GM18498 (cell line): Measurements from ENCODE around the gene PATE4.
"Not testable (repeated sequence)": the region's sequence is repeated elsewhere in the genome, so short reads cannot be mapped to it uniquely, and the experiment has no call there.

ENCODE experiments used
- ATAC-seq: cut with Tn5 transposase; IDR thresholded peaks from one replicate; pipeline ENCODE4 v1.9.1; 2021; ENCODE audit warnings: mild to moderate bottlenecking, moderate library complexity; ENCODE audit not compliant: unreplicated experiment

The PATE4 gene, protein sequence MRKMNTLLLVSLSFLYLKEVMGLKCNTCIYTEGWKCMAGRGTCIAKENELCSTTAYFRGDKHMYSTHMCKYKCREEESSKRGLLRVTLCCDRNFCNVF

DNA sequence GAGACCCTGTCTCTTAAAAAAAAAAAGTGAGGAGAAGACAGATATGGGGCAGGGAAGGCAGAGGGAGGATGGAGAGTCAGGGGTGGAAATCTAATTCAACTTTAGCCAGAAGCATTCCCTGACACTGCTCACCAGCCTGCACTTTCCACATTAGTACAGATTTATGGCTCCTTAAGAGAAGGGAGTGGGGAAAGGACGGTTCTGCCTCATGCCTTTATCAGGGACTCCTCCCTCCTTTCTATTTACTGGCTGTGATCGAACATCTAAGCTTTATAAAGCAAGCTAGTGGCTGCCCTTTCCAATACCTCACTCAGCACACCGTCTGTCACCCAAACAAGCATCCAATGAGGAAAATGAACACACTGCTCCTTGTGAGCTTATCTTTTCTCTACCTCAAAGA is at the start of gene PATE4:
PATE4 (plus strand) TSS at position 301 of the 400 bp plus-strand sequence; CDS start at position 345, 44 bp downstream.
- ATAC-seq, result no peak

DNA sequence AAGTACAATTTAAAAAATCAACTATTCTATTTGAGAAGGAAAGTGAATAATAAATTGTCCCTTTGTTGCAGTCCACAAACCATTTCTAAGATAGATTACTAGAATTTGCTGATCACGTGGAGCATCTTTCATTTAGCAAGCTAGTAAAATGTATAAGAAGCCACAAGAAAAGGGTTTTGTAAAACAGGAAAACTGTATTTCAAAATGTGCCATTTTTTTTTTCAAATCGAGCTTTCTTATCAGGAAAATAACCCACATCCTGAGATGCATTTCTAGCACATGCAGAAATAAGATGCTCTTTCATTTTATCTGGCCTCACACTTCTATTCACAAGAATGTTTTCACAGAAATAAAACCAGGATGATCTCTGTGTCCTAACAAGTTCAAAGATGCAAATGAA is 48.4 kb upstream of the PATE4 start:
- ATAC-seq, result no peak

DNA sequence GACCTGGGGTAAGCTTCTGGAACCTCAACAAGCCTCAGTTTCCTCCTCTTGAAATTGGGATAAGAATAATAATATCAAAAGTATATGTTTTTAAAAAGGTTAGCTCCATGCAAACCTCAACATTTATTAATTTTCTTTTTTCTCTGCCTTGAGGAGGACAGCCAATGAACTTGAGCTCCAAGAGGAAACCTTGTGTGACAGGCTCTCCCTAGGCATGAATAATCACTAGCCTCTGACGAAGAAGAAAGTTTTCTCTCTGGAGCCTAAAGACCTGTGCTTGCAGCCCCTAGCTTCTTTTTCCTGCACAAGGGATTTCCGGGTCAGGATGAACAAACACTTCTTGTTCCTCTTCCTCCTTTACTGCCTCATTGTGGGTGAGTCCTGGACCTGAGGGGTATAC is 45.3 kb upstream of the PATE4 start, which contains the start of gene PATE3:
PATE3 (plus strand) TSS at position 301 of the 400 bp plus-strand sequence; CDS start at position 326, 25 bp downstream.
- no peak for ATAC-seq

DNA sequence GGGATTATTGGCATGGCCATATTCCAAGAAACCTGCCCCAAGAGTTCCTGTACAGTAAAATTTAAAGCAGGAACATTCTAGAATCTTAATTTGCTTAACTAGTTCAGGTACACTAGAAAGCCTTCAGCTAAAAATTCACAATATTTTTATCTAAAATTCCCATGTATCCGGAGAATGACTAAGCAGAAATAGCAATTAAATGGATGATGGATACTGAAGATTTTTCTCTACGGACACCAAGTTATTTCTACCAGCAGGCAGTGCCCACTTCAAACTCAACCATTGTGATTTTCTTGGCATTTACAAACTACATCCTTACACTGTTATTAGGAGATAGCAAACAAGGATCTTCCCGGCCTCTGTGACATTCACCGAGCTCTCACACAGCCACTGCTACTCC is 42.3 kb upstream of the PATE4 start:
- ATAC-seq, result no peak

DNA sequence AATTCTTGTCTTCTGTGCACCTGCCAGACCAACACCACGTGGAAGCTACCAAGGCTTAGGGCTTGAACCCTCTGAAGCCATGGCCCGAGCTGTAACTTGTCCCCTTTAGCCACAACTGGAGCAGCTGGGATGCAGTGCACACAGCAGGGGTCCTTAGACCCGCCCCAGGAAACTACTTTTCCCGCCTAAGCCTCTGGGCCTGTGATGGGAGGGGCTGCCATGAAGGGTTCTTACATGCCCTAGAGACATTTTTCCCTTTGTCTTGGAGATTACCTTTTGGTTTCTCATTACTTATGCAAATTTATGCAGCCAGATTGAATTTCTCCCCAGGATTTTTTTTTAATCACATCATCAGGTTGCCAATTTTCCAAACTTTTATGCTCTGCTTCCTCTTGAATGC is 35.5 kb upstream of the PATE4 start:
- no peak for ATAC-seq

DNA sequence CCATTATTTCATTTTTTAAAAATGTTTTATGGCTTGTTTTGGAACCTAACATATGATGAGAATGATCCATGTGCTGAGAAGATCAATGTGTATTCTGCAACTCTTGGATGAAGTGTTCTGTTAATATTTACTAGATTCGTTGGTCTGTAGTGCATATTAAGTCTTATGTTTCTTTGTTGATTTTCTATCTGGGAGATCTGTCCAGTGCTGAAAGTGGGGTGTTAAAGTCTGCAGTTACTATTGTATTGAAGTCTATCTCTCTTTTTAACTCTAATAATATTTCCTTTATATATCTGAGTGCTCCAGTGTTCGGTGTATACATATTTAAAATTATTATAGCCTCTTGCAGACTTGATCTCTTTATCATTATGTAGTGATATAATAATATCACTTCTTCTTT is 33.3 kb upstream of the PATE4 start:
- ATAC-seq, result no peak

DNA sequence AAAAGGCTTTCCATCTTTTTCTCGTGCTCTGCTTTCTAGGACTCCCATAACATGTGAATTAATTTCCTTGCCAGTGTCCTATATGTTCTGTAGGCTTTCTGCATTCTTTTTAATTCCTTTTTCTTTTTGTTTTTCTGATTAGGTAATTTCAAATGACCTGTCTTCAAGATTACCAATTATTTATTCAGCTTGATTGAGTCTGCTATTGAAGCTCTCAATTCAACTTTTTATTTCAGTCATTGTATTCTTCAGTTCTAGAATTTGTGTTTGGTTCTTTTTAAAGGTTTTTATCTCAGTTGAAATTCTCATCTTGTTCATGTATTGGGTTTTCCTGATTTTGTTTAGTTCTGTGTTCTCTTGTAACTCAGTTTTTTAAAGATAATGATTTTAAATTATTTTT is 30.7 kb upstream of the PATE4 start:
- no peak for ATAC-seq

DNA sequence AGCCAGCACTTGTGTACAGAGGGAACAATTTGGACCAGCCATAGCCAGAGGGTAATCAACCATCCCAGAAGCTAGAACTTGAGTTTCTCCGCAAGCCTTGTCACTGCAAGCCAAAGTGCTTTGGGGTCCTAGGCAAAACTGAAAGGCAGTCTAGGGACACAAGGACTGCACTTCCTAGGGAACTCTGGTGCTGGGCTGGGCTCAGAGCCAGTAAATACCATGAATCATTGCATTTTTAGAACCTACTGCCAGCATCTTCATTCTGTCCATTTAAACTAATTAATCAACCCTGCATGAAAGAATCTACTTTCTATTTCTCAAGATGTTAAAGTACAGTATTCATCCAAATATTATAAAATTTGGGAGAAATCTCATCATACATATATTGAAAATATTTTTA is 25.2 kb upstream of the PATE4 start:
- no peak for ATAC-seq

DNA sequence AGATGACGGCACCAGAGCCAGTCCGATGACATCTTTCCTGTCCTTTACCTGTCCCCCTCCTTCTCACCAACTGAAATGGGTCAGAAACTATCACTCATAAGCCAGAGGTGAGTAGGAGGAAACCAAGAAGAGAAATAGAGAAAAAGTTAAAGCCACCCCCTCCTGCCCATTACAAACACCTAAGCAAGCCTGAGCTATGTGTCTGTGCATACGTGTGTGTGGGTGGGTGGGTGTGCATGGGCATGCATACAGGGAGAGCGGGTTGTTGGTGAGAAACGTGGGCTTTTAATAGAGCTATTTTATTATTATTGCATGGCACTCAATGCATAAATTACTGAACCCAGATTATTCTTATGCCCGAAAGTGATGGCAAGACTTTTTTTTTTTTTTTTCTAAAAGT is 2.6 kb downstream of the PATE4 start:
- ATAC-seq, result no peak

DNA sequence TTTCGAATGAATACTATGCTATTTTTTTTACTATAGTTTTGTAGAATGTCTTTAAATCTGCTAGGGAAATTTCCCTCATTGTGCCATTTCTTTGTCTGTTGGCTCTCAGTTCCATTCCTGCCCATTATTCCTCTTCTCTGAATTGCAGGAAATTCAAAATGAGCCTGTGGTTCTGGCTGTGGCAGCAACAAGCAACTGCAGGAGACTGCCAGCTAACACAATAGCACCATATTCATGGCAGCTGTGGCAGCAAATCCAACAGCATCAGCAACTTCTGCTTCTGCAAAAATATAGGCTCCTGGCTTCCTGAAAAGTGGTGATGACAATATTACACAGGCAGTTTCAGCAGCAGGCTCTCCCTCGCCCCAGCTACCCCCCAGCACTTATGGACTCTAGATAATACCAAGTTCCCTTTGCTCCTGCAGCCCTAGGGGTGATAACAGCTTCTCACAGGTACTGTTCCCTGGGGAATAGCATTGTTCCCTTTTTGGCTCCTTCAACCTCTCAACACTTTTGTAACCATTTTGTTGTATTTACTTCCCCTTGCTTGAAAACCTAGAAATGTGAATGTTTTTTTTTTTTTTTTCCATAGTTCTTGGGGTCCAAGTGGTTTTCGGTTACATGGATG is 9.3 kb downstream of the PATE4 start:
- ATAC-seq, result no peak

DNA sequence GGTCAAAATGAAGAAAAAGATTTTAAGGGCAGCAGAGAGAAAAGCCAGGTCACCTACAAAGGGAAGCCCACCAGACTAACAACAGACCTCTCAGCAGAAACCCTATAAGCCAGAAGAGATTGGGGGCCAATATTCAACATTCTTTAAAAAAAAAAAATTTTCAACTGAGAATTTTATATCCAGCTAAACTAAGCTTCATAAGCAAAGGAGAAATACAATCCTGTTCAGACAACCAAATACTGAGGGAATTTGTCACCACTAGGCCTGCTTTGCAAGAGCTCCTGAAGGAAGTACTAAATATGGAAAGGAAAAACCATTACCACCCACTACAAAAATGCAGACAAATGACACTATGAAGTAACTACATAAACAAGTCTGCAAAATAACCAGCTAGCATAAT is 13.1 kb downstream of the PATE4 start:
- ATAC-seq, result no peak

DNA sequence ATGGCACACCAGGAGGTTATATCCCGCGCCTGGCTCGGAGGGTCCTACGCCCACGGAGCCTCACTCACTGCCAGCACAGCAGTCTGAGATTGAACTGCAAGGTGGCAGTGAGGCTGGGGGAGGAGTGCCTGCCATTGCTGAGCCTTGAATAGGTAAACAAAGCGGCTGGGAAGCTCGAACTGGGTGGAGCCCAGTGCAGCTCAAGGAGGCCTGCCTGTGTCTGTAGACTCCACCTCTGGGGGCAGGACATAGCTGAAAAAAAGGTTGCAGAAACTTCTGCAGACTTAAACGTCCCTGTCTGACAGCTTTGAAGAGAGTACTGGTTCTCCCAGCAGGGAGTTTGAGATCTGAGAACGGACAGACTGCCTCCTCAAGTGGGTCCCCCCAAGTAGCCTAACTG is 24.6 kb downstream of the PATE4 start:
- ATAC-seq, result not testable (repeated sequence)

DNA sequence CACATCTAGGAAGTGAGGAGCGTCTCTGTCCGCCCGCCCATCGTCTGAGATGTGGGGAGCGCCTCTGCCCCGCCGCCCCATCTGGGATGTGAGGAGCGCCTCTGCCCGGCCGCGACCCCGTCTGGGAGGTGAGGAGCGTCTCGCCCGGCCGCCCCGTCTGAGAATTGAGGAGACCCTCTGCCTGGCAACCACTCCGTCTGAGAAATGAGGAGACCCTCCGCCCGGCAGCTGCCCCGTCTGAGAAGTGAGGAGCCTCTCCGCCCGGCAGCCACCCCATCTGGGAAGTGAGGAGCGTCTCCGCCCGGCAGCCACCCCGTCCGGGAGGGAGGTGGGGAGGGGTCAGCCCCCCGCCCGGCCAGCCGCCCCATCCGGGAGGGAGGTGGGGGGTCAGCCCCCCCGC is 29.7 kb downstream of the PATE4 start:
- not testable (repeated sequence) for ATAC-seq

DNA sequence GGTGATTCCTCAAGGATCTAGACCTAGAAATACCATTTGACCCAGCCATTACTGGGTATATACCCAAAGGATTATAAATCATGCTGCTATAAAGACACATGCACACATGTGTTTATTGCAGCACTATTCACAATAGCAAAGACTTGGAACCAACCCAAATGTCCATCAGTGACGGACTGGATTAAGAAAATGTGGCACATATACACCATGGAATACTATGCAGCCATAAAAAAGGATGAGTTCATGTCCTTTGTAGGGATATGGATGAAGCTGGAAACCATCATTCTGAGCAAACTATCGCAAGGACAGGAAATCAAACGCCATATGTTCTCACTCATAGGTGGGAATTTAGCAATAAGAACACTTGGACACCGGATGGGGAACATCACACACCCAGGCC is 32.2 kb downstream of the PATE4 start:
- not testable (repeated sequence) for ATAC-seq

DNA sequence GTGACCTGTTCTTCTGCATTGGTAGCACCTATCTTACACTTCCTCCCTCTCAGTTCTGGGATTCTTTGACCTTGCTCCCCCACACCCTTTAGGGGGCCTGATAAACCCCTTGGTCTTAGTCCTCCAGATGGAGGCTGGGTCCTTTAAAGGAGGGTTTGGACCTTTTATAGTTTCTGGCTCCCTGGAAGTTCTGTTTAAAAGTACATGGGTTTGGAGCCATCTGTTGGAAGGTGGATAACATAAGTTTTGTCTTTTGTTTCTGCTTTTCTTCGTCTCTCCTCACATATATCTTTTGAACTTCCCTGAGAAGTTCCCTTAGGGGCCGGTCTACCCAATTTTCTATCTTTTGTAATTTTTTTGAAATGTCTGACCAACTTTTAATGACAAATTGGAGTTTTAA is 36.4 kb downstream of the PATE4 start:
- no peak for ATAC-seq

DNA sequence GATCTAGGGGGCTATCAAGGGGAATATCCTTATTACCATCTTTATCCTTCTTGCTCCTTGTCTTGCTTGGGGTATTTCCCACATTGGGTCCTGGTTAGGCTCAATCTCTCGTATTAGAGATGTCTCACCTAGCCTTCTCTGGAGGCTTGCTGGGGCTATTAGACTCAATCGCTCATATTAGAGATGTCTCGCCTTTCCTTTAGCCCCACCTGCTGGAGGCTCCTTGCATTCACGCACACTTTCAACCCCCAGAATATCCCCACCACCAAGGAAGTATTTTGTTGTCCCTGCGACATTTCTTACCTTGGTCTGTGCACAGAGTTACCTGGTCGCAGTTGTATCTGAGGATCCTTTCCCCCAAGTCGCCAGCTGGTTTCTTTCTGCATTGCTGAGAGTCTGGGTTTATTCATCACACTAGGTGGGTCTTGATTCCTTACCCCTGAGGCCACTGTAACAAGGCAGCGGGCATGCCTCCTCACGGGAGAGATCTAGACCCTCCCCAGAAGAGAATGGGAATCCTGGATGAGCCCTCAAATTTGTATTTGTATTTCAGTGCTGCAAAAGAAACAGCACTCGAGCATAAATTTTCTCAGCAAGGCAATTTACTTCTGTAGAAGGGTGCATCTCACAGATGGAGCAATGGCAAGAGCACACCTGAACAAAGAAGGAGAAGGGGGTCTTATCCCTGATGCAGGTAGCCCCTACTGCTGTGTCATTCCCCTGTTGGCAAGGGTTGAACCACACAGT is 38.4 kb downstream of the PATE4 start:
- ATAC-seq, result no peak

DNA sequence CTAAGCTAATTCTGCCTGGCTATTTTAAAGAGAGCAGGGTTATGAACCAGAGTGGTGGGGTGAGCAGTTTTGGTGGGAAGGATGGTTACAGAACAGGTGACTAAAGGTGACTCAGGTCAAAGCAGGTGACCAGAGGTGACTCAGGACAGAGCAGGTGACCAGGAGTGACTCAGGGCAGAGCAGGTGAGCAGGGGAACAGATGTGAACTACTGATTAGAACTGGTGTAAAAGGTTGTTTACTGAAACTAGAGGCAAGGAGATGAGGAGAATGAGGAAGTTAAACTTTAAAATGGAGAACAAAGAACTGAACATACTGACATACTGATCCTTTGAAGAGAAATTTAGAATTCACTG is 39.0 kb downstream of the PATE4 start:
- no peak for ATAC-seq

DNA sequence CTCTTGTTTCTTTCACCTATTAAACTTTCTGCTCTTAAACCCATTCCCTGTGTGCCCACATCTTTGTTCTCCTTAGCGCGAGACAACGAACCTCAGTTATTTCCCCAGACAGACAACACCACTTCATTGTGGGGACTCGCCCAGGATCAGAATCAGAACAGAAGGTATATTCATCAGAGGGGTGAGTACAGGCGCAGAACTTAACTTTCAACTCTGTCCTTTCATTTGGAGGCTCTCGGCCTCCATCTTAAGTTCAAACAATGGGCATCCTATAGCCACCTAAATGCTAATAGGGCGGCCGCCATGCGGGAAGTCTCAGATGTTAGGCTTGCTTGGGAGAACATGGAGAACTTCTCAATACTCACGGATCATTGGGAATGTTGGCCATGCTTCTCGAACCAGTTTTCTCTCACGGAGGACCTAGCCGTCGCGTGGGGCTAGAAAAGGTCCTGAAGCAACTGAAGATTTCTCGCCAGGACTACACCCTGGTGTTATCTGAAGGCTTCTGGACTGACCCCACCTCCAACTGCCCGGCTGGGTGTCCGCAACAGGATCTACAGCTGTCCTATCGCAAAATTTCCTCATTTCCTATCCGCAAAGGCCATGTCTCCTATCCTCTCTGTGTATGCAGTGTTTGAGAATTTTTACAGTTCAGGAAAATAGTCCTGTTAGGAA is 40.9 kb downstream of the PATE4 start:
- no peak for ATAC-seq

DNA sequence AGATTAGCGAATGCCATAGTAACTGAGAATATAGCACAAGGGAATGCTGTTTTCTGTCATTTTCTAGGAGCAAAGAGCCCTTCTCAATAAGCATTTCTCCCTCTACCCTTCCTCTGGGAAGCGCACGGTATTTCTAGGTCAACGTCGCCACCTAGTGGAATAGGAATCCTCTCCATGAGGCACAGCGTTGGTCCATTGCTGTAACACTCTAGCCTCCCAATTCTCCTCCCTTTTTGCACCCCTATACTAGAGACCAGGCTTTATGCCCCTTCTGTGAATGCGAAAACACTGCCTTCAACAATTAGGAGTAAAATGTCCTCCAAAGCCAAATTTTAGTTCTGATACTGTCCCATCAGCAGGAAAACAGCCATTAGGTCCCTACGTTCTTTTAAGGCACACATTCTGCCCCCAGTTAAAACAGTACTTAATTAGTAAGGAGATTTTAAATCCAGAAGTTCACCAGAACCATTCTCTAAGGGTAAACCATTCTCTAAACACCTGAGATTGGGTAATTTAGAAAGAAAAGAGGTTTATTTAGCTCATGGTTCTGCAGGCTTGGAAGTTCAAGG is 41.5 kb downstream of the PATE4 start:
- peak; percentile 81 for ATAC-seq

DNA sequence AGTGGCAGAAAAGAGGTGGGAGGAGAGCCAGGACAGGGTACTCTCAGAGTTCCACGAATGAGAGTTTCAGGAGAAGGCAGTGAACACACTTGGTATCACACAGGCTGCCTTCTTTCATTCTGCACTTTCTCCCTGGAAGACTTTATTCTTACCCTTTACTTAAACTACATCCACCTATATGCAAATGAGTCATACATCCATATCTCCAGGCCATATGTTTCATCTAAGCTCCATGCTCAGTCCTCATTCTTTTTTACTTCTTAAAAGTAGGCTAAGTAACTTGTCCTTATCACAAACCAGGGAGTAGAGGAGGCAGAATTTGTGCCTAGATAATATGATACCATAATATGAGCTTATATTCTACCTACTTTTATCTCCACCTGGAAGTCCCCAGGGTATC is 48.2 kb downstream of the PATE4 start:
- no peak for ATAC-seq

DNA sequence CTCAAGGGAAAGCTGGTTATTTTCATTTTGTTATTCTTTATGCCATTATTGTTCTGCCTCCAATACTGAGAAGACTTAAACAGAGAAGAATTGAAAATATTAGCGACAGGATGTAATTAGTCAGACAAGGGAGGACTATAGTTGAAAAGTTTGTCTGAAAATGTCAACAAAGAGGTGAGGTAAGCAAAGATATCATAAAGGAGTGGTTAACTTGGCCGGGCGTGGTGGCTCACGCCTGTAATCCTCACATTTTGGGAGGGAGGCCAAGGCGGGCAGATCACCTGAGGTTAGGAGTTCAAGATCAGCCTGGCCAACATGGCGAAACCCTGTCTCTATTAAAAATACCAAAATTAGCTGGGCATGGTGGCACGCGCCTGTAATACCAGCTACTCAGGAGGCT is 50.3 kb downstream of the PATE4 start:
- no peak for ATAC-seq

DNA sequence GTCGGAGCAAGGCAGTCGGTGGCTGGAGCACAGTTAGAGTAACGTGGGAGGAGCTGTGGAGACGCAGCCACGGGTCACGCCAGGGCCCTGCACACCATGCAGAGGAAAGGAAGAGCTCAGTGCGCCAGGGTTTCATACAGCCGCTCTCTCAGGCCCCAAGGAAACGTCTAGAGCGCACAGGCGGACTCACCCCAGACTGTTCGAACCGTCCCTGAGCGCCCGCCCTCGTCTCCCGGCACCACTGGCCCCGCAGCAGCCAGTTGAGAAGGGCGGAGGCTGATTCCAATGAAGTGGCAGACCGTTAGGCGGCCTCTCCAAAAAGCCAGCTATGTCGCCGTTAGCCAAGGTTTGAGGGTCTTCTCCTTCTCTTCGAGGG is 53.9 kb downstream of the PATE4 start:
- peak; percentile 36 for ATAC-seq
